ENCODE results near the gene TLR3.

DNA sequence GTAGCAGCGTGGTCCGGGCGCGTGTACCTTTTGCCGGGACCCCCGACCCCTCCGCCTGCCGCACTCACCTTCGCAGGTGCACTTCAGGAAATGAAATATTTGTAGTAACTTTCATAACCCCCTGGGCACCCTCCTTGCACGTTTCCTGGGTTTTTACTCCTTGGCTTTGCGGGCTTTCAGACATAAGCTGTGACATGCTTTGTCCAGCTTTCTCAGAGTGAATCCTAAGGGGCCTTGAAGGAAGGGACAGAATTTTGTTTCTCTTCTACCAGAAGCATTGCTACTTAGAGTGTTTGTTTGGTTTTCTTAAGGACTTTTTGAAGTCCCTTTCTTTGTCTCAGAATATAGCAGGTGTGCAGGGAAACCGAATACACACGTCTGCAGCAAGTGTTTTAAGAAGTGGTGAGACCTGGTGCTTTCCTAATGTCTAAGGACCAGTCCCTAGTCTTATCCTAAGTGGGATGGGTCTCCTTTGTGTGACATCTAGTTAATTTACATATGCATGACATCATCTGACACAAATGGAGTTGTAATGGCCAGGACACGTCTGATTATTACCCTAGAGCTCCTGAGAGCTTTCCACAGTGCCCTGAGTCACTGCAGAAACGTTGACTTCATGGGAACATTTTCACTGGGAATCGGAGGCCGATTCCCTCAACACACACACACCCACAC is 36.8 kb downstream of the TLR3 start:
- TF ChIP-seq CTCF (IDR thresholded peaks at IDR 0.05) (no peak), POLR2A (IDR thresholded peaks at IDR 0.05) (no peak)

Measured in adrenal gland (tissue), 5 donors.